NT2/D1 (cell line): ENCODE measurements around the gene SPC25.

Source experiments
- SUZ12 ChIP-seq: IDR thresholded peaks from 2 replicates; pipeline ENCODE4 v1.6.1; 2011; ENCODE audit not compliant: insufficient read length, insufficient read depth; ENCODE audit errors: extremely low read depth
- YY1 ChIP-seq: IDR thresholded peaks from 2 replicates; pipeline ENCODE4 v1.6.1; 2011; ENCODE audit not compliant: insufficient read length, insufficient read depth
- ZNF274 ChIP-seq: IDR thresholded peaks from 2 replicates; pipeline ENCODE4 v1.6.1; 2011; ENCODE audit warnings: mild to moderate bottlenecking, low read depth, low read length

GRCh38 chr2:168892327-168892726 is 2.1 kb upstream of the SPC25 start:
- TF ChIP-seq SUZ12 (no peak), ZNF274 (no peak), YY1 (no peak)
